HepG2 (cell line): ENCODE results near the gene TMEM87A. TPM values are rescaled to one million over a fixed set of nuclear protein-coding genes. Genes with fewer than 3 reads are reported as not detected.

ENCODE experiments used
- FOXJ3 ChIP-seq: sonication (generic); formaldehyde crosslinking; IDR thresholded peaks from 2 replicates; pipeline ENCODE4 v1.4.0; 2020; ENCODE audit warnings: missing genetic modification reagents, mild to moderate bottlenecking, borderline replicate concordance
- GATAD2A ChIP-seq: IDR thresholded peaks from 2 replicates; pipeline ENCODE4 v1.6.1; 2016
- GPN1 ChIP-seq: sonication (generic); formaldehyde crosslinking; IDR thresholded peaks from 2 replicates; pipeline ENCODE4 v1.5.1; 2020; ENCODE audit warnings: missing genetic modification reagents, borderline replicate concordance
- HMG20B ChIP-seq: conservative IDR thresholded peaks from 2 replicates; pipeline ENCODE4 v1.6.1; 2016; ENCODE audit warnings: missing genetic modification reagents, missing compliant biosample characterization
- HNRNPH1 ChIP-seq: fragments of 200-400 bp; formaldehyde crosslinking; optimal IDR thresholded peaks from 2 replicates; pipeline ENCODE3; 2017; ENCODE audit warnings: mild to moderate bottlenecking, low read depth, low read length
- MEIS2 ChIP-seq: sonication (generic); formaldehyde crosslinking; IDR thresholded peaks from 2 replicates; pipeline ENCODE4 v1.9.0; 2021; ENCODE audit warnings: mild to moderate bottlenecking, missing genetic modification reagents
- NR2F1 ChIP-seq, 2 experiments: fragments of 450-650 bp in 1 of 2; formaldehyde crosslinking in 1 of 2; IDR thresholded peaks; 2 replicates each; pipeline versions ENCODE4 v1.5.0 to v1.6.1; 2016 to 2020; ENCODE audit warnings: mild to moderate bottlenecking in 1 of 2, missing compliant biosample characterization in 1 of 2, missing genetic modification reagents in 1 of 2, moderate library complexity in 1 of 2
- RBAK ChIP-seq: sonication (generic); formaldehyde crosslinking; IDR thresholded peaks from 2 replicates; pipeline ENCODE4 v1.5.1; 2020; ENCODE audit warnings: mild to moderate bottlenecking, missing genetic modification reagents
- SIX1 ChIP-seq: sonication (generic); formaldehyde crosslinking; IDR thresholded peaks from 2 replicates; pipeline ENCODE4 v1.4.0; 2020; ENCODE audit warnings: missing genetic modification reagents, borderline replicate concordance
- SMAD3 ChIP-seq: sonication (generic); formaldehyde crosslinking; IDR thresholded peaks from 2 replicates; pipeline ENCODE4 v1.4.0; 2020; ENCODE audit warnings: missing genetic modification reagents
- UBTF ChIP-seq: sonication (generic); formaldehyde crosslinking; IDR thresholded peaks from 2 replicates; pipeline ENCODE4 v1.4.0; 2020; ENCODE audit warnings: mild to moderate bottlenecking, missing genetic modification reagents
- ZNF414 ChIP-seq: sonication (generic); formaldehyde crosslinking; IDR thresholded peaks from 2 replicates; pipeline ENCODE4 v1.5.0; 2020; ENCODE audit warnings: missing genetic modification reagents
- ZNF513 ChIP-seq: sonication (generic); formaldehyde crosslinking; conservative IDR thresholded peaks from 2 replicates; pipeline ENCODE4 v1.5.0; 2020; ENCODE audit warnings: missing genetic modification reagents
- ZNF563 ChIP-seq: sonication (generic); formaldehyde crosslinking; IDR thresholded peaks from 2 replicates; pipeline ENCODE4 v1.8.0; 2022; ENCODE audit warnings: mild to moderate bottlenecking, moderate library complexity, missing genetic modification reagents
- ZNF615 ChIP-seq: sonication (generic); formaldehyde crosslinking; IDR thresholded peaks from 2 replicates; pipeline ENCODE4 v1.5.0; 2020; ENCODE audit warnings: mild to moderate bottlenecking, missing genetic modification reagents, borderline replicate concordance
- ZNF773 ChIP-seq: sonication (generic); formaldehyde crosslinking; IDR thresholded peaks from 2 replicates; pipeline ENCODE4 v1.4.0; 2020; ENCODE audit warnings: missing genetic modification reagents, borderline replicate concordance
- ZNF792 ChIP-seq: IDR thresholded peaks from 2 replicates; pipeline ENCODE4 v1.6.1; 2016
- polyA plus RNA-seq, 8 experiments: library from polyadenylated mRNA; depleted of rRNA in 3 of 8; stranded (reverse) in 7 of 8; unstranded in 1 of 8; fragments of >200 nt; fragmentation: Illumina TruSeq in 4 of 8; extraction: Trizol in 4 of 8; gene quantifications; 2 replicates each; pipeline versions ENCODE4 v1.2.1 to v1.2.3, GENCODE V29; 2011 to 2016; ENCODE audit warnings: low read depth in 4 of 8, missing spikeins in 1 of 8, mixed read lengths in 1 of 8; ENCODE audit not compliant: insufficient read depth in 1 of 8
- total RNA-seq, 5 experiments: library from RNA; depleted of rRNA; stranded (reverse); fragments of >200 nt; fragmentation: Illumina TruSeq; extraction: Trizol; gene quantifications; 2 replicates each; pipeline ENCODE4 v1.2.3, GENCODE V29; 2016; ENCODE audit warnings: low read depth in 1 of 5
- TF ChIP-seq, protein P1 (sequence below): sonication (generic); formaldehyde crosslinking; IDR thresholded peaks from 2 replicates; pipeline ENCODE4 v1.4.0; 2020; ENCODE audit warnings: missing genetic modification reagents, low read depth, mild to moderate bottlenecking, borderline replicate concordance
- TF ChIP-seq, protein P2 (sequence below): sonication (generic); formaldehyde crosslinking; IDR thresholded peaks from 2 replicates; pipeline ENCODE4 v1.4.0; 2020; ENCODE audit warnings: missing genetic modification reagents
- TF ChIP-seq, protein P3 (sequence below): IDR thresholded peaks from 2 replicates; pipeline ENCODE4 v1.6.1; 2012; ENCODE audit warnings: low read length, improper control_type of control experiment

TMEM87A gene
- total and polyA plus RNA-seq, 2 of the 13 experiments (the other 11 are each of a cell fraction or from before 2014, with no cell fraction given), result 20.2 to 42.8 TPM

DNA sequence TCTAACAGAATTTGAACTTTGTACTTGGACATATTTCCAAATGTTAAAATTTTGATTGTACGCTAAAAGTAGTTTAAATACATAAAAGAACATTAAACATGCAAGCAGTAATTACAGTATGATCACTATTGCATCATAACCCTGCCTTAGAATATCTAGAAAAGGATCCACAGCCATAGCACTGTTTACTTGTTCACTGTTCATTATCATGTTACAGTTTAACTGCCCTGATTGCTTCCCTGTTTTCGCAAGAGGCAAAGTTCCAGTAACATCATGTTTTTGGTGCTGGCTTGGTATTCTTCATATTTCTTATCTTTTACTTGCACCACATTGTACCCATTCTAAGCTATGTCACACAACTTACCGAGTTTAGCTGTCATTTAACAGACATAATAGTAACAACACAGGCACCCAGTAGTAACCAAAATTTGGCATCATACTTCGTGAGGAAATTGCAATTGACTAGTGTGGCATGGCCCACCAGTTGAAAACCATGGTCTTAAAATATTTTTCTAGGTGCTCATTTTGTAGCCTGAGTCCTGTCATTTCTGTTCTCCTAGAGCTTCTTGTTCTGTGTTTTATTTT is 13.3 kb upstream of the TMEM87A start (continued):
- TF ChIP-seq ZNF414 (CRISPR knock-in tag) (no peak), ZNF773 (CRISPR knock-in tag) (no peak), HNRNPH1 (no peak), ZNF513 (CRISPR knock-in tag) (no peak), ZNF615 (no peak), UBTF (CRISPR knock-in tag) (no peak), RBAK (CRISPR knock-in tag) (no peak), SMAD3 (CRISPR knock-in tag) (0 out of 2 replicates have a peak, but pooled peaks have one; percentile 45), GPN1 (no peak), MEIS2 (no peak), HMG20B (CRISPR knock-in tag) (0 out of 2 replicates have a peak, but pooled peaks have one; percentile 51), ZNF792 (0 out of 2 replicates have a peak, but pooled peaks have one; percentile 55), NR2F1 (CRISPR knock-in tag; IDR thresholded peaks at IDR 0.05) (no peak), SIX1 (CRISPR knock-in tag) (peak; percentile 91; the same call in 1 of the 2 replicates), ZNF563 (CRISPR knock-in tag) (no peak), GATAD2A (CRISPR knock-in tag) (peak; percentile 93), FOXJ3 (CRISPR knock-in tag) (peak; percentile 92; the same call in 1 of the 2 replicates)
- TF ChIP-seq, protein P1, sequence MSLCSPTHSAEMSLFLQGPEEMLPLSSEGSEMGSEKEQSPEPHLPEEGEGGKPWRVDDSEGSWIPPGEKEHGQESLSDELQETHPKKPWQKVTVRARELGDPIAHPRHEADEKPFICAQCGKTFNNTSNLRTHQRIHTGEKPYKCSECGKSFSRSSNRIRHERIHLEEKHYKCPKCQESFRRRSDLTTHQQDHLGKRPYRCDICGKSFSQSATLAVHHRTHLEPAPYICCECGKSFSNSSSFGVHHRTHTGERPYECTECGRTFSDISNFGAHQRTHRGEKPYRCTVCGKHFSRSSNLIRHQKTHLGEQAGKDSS (CRISPR knock-in tag), result no peak
- TF ChIP-seq, protein P2, sequence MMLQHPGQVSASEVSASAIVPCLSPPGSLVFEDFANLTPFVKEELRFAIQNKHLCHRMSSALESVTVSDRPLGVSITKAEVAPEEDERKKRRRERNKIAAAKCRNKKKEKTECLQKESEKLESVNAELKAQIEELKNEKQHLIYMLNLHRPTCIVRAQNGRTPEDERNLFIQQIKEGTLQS (CRISPR knock-in tag), result peak; percentile 26; the same call in 1 of the 2 replicates
- TF ChIP-seq, protein P3, sequence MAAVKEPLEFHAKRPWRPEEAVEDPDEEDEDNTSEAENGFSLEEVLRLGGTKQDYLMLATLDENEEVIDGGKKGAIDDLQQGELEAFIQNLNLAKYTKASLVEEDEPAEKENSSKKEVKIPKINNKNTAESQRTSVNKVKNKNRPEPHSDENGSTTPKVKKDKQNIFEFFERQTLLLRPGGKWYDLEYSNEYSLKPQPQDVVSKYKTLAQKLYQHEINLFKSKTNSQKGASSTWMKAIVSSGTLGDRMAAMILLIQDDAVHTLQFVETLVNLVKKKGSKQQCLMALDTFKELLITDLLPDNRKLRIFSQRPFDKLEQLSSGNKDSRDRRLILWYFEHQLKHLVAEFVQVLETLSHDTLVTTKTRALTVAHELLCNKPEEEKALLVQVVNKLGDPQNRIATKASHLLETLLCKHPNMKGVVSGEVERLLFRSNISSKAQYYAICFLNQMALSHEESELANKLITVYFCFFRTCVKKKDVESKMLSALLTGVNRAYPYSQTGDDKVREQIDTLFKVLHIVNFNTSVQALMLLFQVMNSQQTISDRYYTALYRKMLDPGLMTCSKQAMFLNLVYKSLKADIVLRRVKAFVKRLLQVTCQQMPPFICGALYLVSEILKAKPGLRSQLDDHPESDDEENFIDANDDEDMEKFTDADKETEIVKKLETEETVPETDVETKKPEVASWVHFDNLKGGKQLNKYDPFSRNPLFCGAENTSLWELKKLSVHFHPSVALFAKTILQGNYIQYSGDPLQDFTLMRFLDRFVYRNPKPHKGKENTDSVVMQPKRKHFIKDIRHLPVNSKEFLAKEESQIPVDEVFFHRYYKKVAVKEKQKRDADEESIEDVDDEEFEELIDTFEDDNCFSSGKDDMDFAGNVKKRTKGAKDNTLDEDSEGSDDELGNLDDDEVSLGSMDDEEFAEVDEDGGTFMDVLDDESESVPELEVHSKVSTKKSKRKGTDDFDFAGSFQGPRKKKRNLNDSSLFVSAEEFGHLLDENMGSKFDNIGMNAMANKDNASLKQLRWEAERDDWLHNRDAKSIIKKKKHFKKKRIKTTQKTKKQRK, result no peak
